LNCaP clone FGC (cell line): Measurements from ENCODE around the gene SAMD14.

ENCODE experiments used
- DNase-seq: peaks from one replicate; pipeline ENCODE4 v3.0.0-alpha.2; 2011; ENCODE audit warnings: low read depth
- H3K4me3 ChIP-seq: 2 replicates; pipeline ENCODE4 v1.5.1; 2011; ENCODE audit warnings: mild to moderate bottlenecking, low read depth, low read length, control low read depth
- TF ChIP-seq, protein P1 (sequence below): IDR thresholded peaks from 2 replicates; pipeline ENCODE4 v1.5.1; 2012; ENCODE audit warnings: mild to moderate bottlenecking; ENCODE audit not compliant: control insufficient read depth, insufficient read depth; ENCODE audit errors: extremely low read depth

Gene SAMD14

DNA sequence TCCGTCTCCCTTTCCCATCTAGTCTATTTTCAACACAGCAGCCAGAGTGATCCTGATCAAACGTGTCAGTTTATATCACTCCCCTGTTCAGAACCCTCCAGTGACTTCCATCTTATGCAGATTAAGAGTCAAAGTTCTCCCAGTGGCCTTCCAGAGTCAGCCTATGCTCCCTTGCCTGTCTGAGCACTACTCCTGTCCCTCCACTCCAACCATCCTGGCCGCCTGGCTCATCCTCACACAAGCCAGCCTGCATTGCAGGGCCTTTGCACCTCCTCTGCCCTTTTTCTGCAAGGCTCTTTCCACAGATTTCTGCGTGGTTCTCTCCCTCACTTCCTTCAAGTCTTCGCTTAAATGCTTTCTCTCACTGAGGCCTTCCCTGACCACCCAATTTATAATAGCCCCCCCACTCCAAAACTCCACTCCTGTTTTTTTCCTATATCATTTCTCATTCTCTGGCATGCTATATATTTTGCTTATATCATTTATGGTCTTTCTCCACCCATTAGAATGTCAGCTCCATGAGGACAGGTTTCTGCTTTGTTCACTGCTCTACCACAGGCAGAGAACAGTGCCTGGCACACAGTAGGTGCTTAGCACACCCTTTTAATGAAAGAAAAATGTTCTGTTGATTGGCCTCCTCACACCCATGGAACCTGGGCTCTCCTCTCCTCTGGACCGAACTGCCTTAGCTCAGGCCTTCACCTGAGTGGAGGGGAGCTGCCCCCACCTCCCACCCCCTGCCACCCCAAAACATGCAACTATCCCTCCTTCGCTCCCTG lies 9.3 kb downstream of the SAMD14 start:
- DNase-seq, result no peak
- TF ChIP-seq, protein P1, sequence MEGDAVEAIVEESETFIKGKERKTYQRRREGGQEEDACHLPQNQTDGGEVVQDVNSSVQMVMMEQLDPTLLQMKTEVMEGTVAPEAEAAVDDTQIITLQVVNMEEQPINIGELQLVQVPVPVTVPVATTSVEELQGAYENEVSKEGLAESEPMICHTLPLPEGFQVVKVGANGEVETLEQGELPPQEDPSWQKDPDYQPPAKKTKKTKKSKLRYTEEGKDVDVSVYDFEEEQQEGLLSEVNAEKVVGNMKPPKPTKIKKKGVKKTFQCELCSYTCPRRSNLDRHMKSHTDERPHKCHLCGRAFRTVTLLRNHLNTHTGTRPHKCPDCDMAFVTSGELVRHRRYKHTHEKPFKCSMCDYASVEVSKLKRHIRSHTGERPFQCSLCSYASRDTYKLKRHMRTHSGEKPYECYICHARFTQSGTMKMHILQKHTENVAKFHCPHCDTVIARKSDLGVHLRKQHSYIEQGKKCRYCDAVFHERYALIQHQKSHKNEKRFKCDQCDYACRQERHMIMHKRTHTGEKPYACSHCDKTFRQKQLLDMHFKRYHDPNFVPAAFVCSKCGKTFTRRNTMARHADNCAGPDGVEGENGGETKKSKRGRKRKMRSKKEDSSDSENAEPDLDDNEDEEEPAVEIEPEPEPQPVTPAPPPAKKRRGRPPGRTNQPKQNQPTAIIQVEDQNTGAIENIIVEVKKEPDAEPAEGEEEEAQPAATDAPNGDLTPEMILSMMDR, result no peak
- no peak overlapping the region for H3K4me3 ChIP-seq

DNA sequence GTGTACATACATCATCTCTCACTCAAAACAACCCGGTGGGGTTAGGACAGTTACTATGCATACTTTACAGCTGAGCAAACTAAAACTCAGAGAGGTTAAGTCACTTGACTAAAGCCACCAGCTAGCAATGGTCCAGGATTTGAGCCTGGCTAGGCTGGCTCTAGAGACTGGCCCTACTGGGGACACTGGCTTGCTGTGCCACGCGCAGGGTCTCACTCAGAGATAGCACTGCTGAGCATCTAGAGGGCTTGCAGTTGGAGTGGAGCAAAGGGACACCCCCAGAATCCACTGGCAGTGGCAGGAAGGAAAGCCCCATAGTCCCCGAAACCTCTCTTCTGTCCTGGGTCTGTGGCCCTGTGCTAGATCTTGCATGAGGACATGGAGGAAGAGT lies 11.1 kb downstream of the SAMD14 start:
- TF ChIP-seq, protein P1, result no peak
- no peak for DNase-seq
- no peak overlapping the region for H3K4me3 ChIP-seq

DNA sequence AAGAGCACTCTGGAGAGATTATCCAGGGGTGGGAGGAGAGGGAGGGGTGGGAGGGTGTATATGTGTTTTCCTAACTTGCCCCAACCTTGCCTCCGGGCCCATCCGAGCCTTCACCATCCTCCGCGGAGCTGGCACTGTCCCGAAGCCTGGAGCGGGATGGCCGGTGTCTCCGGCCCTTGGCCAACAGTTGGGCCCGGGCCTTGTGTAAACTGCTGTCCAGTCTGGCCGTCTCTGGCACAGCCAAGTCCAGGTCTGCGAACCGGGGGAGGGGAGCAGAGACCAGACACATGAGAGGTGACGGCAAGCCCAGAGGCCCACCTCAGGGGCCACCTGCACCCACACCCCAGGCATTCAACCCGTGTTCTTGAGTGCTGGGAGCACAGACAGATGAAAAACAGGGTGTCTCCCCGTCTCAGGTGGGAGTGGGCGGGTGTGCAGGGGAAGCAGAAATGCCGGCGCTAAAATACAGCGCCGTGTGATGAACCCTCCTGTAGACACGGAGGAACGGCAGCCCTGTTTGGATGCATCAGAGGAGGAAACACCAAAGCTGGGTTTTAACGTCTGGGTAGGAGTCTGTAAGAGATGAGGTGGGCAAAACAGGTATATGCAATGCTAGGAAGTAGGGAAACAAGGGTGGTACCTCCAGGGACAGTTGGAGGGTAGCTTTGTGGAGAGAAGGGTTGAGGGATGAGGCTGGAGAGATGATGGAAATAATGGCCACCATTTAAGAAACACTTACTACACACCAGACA lies 11.7 kb downstream of the SAMD14 start:
- DNase-seq, result no peak
- TF ChIP-seq, protein P1, result no peak

DNA sequence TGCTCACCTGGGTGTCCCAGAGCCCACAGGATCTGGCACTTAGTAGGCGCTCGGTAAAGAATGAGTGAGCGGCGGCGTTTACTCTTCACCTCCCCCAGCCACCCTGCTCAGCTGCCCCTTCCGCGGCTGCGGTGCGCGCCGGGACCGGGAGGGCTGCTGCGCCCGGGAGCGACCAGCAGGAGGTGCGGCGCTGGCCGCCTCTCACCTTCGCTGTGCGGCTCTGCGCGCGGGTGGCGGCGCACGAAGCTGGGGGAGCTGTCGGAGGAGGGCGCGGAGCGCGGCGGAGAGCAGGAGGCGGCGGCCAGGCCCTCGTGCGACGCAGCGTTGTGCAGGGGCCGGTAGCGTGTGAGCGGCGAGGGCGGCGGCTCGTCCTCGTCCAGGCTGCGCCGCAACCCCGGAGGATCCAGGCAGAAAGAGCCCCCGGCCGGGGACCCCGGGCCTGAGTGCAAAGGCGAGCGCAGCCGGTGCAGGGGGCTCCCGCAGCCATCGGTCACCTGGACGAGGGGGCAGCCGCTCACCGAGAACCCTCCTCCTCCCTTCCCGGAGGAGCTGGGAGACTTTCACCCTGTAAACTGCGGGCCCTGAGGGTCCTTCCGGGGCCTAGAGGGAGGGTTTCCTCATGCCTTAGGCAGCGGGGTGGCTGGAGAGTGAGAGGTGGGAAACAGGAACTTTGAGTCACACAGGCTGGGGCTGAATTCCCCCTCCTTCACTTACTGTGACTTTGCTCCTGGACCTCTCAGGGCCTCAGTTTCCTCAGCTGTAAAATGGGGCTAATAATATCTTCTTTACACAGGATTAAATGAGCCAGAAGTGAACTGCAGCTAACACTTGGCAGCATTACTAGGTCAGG lies 12.5 kb downstream of the SAMD14 start:
- no peak overlapping the region for H3K4me3 ChIP-seq
- TF ChIP-seq, protein P1, result 0 out of 2 replicates have a peak, but pooled peaks have one; percentile 10
- no peak for DNase-seq

More for the DNA sequence above, 11.7 kb downstream of the SAMD14 start:
- no peak overlapping the region for H3K4me3 ChIP-seq

DNA sequence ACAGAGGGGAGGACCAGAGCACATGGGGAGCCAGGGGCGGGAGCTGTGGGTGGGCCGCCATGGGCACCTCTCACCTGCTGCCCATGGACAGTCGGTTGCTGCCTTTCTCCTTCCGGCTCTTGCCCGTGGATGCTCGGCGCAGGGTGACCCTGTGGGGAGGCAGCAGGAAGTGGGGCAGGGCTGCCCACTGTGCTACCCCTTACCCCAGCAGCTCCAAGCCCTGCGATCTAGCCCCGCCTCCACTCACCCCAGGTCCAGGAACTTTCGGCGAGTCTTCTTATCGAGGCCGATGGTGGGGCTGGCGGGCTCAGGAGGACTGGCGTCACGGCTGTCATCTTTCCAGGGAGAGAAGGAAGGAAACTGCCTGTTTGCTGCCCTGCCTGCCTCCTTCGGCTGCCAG lies 14.2 kb downstream of the SAMD14 start:
- TF ChIP-seq, protein P1, result no peak
- no peak for DNase-seq
- no peak overlapping the region for H3K4me3 ChIP-seq

DNA sequence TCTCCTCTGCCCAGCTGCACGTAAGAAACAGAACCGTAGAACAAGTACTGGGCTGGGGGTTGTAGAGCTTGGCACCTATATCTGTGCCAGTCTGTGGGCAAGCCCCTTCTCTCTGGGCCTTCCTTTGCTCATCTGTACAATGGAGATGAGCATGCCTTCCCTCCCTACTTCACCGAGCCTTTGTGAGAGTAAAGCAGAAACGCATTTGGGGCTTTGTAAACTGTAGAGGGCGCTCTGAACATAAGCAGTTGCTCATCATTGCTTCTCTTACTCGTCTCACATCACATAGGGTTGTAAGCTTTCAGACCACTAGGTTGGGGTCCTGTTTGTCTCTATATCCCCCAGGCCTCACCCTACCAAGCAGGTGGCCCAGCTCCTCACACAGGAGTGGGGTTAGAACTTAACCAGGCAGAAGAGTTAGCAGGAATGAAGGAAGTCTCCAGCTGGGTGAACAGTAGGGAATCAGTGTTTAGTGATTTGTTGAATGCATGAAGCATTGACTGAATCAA lies 15.1 kb downstream of the SAMD14 start:
- DNase-seq, result no peak
- TF ChIP-seq, protein P1, result peak; percentile 35; the same call in 1 of the 2 replicates
- no peak overlapping the region for H3K4me3 ChIP-seq
